GM20431 (cell line): ENCODE measurements around the gene TMF1.

ENCODE experiments used
- in situ Hi-C: fragments of 300-500 bp; cut with MseI, MboI; formaldehyde crosslinking; loops from one replicate; pipeline ENCODE4 v1.15.0; 2020; ENCODE audit warnings: low sequenced_read_pairs; ENCODE audit not compliant: unreplicated experiment

TMF1 gene

GRCh38 chr3:69080233-69080920, 28.2 kb upstream of the TMF1 start, which contains the start of gene UBA3:
Gene UBA3 (minus strand): TSS chr3:69080365. CDS start chr3:69080353, 12 bp downstream.
- in situ Hi-C loops: no loop called here

DNA sequence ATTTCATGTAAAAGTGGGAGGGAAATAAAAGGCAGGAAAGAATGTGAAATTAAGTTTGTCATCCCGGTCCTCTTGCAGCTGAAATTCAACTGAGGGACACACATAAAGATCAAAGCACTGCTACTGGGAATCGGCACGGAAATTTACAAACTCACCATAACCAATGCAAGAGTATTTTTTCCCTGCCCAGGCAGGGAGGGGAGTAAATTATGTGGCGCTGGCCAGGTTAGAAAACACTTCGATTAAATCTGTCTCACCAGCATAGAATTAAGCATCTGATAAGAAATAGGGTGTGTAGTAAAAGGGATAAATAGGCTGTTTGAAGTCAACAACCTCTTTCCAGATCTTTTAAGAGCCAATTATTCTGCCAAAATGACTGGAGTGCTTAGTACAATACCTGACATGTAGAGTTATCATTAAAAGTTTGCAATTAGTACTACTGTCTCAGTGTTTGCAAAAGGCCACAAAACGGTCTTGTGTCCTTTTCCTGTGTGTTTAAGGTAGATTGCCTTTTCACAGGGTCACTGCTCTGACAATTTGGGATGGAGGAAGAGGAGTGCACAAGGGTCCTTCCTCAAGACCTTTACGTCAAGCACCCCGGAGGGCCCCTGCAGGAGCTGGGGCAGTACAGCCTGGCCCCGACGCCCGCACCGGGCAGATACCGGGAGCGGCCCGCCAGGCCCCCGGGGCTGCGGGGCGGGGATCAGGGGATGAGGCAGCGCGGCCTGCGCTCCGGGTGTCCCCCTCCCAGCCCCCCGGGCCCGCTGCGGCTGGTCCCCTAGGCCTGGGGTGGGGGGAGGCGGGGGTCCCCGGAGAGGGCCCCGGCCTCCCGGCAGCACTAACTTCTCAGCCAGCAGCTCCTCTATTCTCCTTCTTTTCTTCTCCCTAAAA, 27.4 kb upstream of the TMF1 start:
- in situ Hi-C loops: no loop called here

DNA sequence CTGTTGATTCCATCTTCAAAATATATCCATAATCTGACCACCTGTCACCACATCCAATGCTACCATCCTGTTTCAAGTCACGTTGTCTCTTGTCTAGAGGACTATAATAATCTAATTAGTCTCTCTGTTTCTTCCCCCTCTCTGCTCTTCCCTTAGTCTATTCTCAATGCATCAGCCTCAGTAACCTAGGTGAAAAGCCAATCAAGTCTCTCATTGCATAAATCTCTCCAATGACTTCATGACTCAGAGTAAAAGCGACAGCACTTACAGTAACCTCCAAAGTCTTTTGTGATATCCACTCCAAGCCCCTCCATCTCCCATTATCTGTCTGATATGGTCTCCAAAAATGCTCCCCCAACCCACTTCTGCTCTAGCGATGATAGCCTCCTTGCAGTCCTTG, 20.8 kb upstream of the TMF1 start:
- in situ Hi-C loops: no loop called here

DNA sequence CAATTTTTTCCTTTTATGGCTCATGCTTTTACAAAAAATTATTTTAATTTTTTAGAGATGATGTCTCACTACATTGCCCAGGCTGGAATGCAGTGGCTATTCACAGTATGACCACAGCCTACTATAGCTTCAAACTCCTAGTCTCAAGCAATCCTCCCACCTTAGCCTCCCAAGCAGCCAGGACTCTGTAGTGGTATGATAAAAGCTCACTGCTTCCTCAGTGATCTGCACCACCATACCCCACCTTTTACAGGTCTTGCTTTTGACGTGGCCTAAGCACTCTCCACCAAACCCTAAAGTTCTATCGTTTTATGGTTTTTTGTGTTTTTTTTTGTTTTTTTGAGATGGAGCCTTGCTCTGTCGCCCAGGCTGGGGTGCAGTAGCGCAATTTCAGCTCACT, 14.0 kb upstream of the TMF1 start:
- in situ Hi-C loops: no loop called here

- in situ Hi-C loops: no loop called here
Measured at GRCh38 chr3:69065318-69065964, 13.3 kb upstream of the TMF1 start.

GRCh38 chr3:69063636-69064035, 11.5 kb upstream of the TMF1 start:
- in situ Hi-C loops: no loop called here

GRCh38 chr3:69059688-69060087, 7.6 kb upstream of the TMF1 start:
- in situ Hi-C loops: no loop called here

DNA sequence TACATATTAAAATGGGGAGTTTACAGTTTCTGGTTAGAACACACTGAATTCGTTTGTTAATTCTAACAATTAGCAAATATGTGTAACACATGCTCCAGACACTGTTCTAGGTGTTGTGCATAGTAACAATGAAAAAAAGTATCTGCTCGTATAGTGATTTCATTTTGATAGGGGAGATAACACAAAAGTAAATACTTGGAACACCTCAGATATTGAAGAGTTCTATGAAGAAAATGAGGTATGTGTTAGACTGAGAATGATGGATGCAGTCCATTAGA, 6.8 kb upstream of the TMF1 start:
- in situ Hi-C loops: no loop called here

DNA sequence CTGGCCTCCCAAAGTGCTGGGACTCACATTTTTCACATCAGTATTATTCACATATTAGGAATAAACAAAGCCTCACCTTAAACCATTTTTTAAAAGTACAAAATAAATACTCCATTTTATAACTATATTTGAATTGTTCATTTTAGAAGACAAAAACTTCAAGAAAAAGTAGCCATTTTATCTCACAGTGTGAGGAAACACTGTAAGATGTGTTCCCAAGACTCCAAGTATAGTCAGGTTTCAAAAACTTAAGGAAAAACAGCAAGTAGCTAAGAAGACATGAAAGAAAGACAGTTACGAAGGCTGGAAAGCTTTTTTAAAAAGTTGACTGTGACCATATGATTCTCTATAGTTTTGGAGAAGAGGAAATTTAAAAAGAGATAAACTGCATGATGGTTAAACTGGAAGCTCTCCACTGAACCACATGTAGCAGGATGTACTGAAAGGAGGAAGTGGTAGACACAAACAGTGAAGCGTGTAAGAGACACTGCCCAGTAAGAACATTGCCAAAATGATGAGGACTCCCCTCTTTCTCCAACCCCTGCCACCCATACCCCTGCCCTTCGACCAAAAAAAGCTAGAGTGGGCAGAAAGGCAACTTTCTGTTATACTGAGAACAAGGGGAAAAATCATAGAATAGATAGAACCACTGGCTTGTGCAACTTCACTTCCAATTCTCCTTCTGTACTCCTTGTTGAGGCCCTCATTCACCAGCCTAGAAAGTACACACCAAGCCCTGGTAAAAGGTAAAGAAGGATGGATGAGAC, 6.2 kb upstream of the TMF1 start:
- in situ Hi-C loops: no loop called here

- in situ Hi-C loops: no loop called here
Measured at GRCh38 chr3:69052472-69052898, 352 bp upstream of the TMF1 start.

GRCh38 chr3:69048990-69049389, 3.1 kb downstream of the TMF1 start:
- in situ Hi-C loops: no loop called here

GRCh38 chr3:69044608-69045007, 7.5 kb downstream of the TMF1 start:
- in situ Hi-C loops: no loop called here

DNA sequence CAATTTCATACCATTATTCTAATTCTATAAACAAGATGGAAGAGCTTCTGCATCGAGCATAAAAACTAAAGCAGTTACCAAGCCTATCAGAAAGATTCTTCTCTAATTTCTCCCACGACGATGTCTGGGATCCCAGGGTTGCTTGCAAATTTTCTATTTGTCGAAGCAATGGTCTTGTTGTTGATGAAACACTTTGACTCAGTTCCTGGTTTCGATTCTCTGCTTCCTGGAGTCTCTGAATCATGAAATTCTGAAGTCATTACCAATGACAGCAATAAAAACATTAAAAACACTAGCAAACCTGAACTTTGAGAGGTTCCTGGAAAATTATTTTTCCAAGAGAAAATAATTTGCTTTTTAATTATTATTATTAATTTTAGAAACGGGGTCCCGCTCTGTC, 18.7 kb downstream of the TMF1 start:
- in situ Hi-C loops: no loop called here

GRCh38 chr3:69032737-69033136, 19.4 kb downstream of the TMF1 start:
- in situ Hi-C loops: no loop called here

- in situ Hi-C loops: no loop called here
Measured at GRCh38 chr3:69032142-69032541, 20.0 kb downstream of the TMF1 start.

DNA sequence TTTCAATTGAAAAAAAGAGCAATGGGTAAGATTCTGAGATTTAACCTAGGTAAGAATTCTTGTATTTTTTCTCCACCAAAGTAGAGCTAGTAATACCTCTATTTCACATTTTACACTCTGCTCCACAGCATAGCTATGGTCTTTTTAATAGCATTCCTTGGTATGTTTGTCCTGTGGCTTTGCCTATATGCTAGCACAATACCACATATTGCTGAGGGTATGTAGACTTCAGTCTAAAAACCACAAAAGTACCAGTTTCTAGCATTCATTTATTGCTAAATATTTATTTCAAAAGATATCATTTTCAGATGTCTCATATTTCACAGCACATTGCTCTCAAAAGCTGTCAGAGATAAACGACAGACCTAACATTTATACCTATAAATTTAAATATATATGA, 20.5 kb downstream of the TMF1 start:
- in situ Hi-C loops: no loop called here

GRCh38 chr3:69020857-69021256, 31.3 kb downstream of the TMF1 start:
- in situ Hi-C loops: no loop called here

DNA sequence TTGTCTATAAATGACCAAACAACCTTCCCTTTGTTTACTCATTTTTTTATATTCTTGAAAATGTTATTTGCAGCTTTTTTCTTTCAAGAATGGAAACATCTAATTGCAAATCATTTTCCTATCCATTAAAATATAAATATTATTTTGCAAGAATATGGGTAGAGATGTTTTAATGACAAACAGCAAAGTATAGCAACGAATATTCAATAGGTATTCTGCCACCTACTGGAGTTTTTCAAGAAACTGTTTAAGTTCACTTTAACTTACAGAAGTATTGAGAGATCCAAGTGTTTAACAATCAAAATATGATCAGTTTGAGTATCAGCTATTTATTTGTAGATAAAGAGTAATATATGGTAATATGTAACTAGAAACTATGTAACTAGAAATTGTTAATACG, 31.7 kb downstream of the TMF1 start:
- in situ Hi-C loops: no loop called here

GRCh38 chr3:69016901-69017300, 35.2 kb downstream of the TMF1 start:
- in situ Hi-C loops: no loop called here

- in situ Hi-C loops: no loop called here
Measured at GRCh38 chr3:69016102-69016501, 36.0 kb downstream of the TMF1 start.
